NB4 (cell line): ENCODE measurements around the gene SWI5.

Experiments
- MYC ChIP-seq: IDR thresholded peaks from 2 replicates; pipeline ENCODE4 v1.6.1; 2011; ENCODE audit warnings: low read depth, low read length
- TF ChIP-seq, protein P1 (sequence below): IDR thresholded peaks from one replicate; pipeline ENCODE4 v1.5.1; 2012; ENCODE audit warnings: low read depth, low read length

DNA sequence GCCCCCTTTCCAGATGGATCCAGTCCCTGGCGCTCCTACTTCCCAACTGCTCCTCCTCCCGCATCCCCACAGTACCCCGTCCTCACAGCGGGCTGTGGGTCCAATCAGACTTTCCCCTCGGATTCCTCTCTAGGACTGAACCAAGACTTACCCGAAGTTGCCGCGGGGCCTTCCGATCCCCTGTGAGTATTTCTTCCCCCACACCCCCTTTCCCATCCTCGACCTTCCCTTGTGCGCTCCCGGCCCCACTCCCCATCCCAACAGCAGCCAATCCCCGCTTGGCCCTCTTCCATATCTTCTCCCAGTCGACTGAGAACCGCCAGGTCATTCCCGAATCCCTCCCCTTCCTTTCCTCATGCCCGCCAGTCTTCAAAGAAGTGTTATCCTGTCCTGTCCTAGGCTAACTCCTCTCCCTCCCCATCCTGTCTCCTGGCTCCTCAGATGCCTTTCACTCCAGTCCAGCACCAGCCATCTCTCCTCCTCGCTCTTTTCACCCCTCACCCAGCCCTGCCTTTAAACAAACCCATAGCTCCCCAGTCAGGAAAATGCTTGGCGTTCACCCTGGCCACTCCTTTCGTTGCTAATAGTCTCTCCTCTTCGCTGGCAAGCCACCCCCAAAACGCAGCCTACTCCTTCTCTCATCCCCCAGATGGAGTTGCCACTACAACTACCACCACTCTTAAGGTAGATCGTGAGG, 646 bp downstream of the SWI5 start:
- TF ChIP-seq, protein P1, sequence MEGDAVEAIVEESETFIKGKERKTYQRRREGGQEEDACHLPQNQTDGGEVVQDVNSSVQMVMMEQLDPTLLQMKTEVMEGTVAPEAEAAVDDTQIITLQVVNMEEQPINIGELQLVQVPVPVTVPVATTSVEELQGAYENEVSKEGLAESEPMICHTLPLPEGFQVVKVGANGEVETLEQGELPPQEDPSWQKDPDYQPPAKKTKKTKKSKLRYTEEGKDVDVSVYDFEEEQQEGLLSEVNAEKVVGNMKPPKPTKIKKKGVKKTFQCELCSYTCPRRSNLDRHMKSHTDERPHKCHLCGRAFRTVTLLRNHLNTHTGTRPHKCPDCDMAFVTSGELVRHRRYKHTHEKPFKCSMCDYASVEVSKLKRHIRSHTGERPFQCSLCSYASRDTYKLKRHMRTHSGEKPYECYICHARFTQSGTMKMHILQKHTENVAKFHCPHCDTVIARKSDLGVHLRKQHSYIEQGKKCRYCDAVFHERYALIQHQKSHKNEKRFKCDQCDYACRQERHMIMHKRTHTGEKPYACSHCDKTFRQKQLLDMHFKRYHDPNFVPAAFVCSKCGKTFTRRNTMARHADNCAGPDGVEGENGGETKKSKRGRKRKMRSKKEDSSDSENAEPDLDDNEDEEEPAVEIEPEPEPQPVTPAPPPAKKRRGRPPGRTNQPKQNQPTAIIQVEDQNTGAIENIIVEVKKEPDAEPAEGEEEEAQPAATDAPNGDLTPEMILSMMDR: no peak
- no peak for TF ChIP-seq MYC
